ENCODE data around the gene IFNA1.
"Not testable (repeated sequence)": the region's sequence is repeated elsewhere in the genome, so short reads cannot be mapped to it uniquely, and the experiment has no call there.

IFNA1 gene

DNA sequence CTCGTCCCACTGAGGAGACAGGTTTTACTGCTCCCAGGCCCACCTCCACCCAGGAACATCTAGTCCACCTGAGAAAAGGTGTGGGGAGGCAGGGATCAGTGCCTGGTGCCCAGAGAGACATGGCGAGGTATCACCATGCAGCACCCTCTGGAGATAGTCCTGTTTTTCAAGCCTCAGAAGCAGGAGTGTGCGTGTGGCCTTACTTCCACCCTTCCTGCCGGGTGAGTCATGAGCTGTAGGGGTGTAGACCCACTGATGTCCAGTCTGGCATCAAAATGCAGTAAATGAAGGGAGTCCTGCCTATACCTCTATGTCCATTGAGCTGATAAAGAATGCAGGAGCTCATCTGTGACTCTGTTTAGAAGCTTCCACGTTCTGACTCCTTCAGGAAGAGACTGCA is 9.1 kb downstream of the IFNA1 start:
- not testable (repeated sequence) for DNase-seq

DNA sequence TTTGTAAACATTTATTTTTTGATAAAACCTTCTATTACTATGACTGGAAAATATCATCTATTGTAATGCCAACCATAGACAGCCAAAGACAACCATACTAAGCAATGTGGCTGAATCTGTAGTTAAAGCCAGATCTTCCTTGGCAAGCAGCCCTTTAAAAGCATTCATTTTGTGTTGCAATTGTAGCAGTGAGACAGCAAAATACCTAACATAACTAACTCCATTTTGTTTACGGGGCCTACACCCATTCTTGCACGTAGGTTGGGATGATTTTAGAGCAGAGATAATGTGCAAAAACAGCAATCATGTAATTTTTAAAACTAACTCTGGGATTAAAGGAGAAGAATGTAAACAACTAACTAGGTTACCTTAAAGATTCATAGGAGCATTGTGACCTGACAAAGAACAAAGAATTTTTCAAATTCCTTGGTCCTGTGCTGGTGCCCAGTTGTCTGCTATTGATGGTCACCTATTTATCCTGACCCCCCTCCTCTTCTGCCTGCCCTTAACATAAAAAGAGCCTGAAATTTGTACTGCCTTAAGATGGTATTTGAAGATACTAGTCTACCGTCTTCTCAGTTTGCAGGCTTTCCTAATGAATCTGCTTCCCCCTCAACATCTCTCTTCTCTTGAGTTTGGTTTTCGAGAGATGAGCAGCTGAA is 10.6 kb downstream of the IFNA1 start:
- no peak for DNase-seq

DNA sequence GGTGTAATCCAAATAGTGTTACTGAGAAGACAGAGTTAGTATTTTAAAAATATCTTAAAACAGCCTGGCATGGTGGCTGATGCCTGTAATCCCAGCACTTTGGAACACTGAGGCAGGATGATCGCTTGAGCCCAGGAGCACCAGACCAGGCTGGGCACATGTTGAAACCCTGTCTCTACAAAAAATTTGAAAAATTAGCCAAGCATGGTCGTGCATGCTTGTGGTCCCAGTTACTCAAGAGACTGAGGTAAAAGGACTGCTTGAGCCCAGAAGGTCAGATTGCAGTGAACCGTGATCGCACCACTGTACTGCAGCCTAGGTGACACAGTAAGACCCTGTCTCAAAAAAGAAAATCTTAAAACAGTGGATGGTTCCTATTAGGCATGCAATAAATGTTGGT is 12.4 kb downstream of the IFNA1 start:
- DNase-seq = no peak

DNA sequence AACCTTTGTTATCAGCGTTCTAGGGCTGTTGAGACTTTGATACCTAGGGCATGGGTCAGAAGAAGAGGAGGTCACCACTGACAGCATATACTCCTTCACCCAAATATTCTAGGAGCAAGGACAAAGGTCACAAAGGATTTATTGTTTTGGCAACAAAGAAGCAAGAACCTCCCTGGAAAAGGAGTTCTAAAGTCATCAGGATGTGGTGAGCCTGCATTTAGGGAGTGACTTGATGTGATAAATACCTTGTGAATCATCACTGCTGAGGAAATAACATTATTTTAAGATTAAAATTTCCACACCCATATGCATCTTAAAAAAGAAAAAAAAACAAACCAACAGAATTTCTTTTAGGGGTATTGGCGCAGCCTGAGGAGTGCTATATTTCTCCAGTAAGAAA is 13.9 kb downstream of the IFNA1 start:
- no peak for DNase-seq

DNA sequence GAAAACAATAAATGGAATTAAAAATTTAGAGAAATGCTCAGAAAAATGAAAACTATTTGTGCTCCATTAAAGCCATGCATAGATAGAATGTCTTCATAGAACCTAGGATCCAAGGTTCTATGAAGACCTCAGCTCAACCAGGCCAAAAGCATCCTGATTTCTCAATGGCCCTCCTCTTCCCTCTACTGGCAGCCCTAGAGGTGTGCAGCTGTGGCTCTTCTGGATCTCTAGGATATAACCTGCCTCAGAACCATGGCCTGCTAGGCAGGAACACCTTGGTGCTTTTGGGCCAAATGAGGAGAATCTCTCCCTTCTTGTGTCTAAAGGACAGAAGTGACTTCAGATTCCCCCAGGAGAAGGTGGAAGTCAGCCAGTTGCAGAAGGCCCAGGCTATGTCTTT is 15.1 kb downstream of the IFNA1 start:
- no peak for DNase-seq

DNA sequence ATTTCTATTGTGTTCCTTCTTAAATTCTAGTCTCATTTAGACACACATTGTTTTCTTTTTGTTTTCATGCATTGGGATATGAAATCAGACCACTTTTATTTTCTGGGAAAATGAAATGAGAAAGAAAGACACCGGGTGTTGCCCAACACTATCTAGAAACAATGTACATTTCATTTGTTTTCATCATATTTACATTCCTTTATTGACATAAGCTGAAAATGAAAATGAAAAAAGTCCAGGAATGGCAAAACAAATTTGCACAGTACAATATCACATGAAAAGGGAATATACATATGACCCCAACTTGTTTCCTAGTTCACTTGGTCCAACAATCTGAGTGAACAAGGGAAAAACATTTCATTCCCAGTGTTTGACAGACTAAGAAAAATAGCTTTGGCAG is 21.1 kb downstream of the IFNA1 start:
- no peak for DNase-seq

DNA sequence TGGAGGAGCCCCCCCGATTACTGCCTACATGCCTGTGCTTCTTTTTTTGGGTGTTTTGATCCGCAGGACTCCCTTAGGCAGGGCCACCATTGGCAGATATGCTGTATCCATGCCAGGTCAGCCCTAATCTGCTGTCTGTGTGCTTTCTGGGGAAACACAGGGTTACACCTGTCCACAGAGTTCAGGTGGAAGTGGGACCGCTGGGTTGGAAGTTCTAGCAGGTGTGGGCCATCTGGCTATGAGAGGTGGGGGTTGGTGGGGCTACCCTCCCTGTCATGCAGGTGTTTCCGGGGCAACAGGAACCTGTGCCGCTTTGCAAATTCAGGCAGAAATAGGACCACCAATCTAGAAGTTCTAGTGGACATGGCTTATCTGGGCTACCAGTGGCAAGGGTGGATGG is 24.9 kb downstream of the IFNA1 start:
- DNase-seq = no peak

DNA sequence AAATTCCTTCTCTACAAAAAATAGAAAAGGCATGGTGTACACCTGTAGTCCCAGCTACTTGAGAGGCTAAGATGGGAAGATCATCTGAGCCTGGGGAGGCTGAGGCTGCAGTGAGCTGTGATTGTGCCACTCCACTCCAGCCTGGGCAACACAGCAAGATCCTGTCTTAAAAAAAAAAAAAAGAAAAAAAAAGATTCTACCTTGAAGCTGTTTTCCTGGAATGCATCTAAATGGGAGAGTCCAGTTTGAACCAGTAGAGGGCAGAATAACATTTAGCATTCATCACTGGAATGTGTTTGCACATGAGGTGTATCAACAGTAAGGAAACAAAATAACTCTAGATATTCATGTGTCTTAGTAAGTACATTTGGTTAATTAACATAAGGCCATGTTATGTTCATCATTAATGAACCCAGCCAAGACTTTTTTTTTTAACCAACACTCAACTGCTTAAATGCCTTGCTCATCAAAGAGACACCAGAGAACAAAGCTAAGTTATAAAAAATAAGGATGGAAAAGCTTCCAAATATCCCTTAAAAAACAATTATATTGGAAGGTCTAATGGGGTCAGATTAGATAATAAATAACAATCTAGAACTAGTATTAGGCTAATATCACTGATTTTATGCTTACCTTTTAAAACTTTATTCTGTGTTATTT is 25.8 kb downstream of the IFNA1 start:
- no peak for DNase-seq

DNA sequence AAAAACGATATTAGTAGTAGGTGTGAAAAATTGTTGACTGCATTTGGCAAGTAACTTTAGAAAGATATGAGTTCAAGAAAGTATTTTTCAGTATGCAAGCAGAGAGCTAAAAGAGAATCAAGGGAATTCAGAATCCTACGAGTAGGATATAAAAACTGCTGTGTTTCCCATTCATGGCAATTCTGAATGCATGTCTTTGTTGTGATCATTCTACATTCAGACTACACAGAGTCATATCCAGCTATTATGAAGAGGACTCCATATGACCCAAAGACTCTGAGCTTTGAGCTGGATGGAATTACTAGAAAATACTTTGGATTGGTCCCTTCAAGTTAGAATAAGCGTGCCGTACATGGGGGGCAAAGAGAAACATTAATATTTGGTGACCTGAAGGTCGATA is 29.9 kb downstream of the IFNA1 start:
- DNase-seq = no peak

DNA sequence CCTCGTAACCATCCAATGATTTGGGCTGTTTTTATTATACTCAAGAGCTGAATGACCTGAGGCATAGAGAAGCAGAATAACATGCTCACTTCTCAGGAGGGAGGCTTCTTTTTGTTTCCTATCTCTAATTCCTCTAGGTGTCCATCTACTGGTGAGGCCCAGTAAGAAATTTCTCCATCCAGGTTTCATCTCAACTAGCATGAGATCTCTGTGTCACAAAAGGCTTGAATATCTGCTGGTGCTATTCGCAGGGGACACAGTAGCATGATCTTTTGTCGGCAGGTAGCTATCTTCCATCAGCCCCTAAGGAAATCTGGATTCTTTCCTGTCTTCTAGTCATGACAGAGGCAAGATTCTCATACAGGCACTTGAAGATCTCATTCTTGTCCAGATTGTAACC is 33.0 kb downstream of the IFNA1 start:
- no peak for DNase-seq

DNA sequence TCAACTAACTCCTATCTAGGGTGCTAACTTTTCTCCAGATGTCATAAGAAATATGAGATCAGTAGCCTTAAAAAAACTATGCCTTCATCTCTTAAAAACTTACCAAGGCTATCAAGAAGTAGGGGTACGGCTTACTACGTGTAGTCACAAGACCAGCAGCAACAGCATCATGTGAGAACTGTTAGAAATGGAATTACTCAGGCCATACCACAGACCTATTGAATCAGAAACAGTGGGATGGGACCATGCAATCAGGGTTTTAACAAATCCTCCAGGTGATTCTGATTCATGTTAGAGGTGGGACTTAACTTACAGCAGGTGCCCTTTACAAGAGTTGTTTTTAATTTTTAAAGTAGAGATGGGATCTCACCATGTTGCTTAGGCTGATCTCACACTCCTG is 37.2 kb downstream of the IFNA1 start:
- DNase-seq = no peak

DNA sequence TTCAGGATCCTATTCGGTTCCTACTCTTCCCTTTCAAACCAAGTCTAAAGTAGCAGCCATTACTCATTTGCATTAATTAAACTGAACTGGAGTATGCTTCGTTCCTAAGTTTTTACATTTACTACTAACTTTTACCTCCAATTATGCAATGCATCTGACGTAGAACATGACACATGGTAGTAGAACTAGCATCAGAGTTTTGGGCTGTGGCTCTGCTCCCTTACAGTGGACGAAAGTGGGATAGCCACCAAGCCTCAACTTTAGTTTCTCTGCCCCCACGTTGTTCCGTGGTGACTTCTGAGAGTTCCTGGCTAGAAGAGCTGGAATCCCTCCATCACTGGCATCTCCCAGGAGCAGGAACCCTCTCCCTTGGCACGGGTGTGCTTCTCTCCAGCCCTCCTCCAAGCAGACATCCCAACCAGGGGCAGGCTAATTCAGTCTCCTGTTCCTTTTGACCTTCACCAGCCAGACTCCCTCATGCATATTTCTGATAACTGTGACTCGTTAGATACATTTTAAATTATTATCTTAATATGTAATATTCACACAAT is 39.0 kb downstream of the IFNA1 start:
- no peak for DNase-seq

DNA sequence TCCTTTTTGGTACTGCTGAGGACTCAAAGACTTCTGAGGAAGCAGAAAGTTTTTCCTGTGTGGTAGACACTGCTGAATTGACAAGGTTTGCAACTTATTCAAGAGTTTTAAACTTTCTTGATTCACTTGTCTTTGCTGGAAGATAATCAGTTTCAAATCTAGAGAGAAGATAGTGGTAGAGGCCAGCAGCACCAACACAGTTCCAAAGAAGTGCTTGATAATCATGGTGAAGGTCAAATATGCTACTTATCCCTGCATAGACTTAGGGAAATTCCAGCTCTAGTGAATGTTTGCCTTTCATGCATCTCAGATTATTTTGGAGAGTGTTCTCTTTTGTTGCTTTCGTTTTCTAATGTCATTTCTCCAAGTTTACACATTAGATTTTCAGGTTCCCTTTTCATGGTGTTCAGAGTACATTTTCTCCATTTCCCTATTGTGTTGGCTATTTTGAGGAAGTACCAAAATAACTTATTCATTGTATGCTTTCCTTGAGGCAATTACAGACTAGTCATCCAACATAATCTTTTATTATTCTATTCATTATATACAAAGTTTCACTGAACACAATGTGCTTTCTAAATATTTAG is 41.3 kb downstream of the IFNA1 start:
- no peak for DNase-seq

DNA sequence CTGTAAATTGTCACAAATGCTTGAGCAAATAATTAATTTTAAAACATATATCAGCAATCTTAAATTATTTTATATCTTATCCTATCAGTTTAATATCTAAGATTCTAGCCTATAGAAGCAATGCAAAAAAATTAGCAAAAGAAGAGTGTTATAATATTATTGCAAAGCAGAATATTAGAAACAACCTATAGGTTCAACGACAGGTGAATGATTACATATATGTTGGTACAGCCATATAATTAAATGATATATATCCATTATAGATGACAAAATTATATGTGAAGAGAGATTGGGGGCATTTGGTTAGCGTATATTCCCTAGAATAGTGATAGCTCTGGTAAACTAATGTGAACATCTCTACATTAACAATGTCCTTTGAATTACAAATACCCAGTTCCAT is 42.0 kb downstream of the IFNA1 start, which contains the start of gene IFNE:
Gene IFNE, minus strand, starts transcription at position 101 of the 400 bp plus-strand sequence. CDS start 619 bp downstream, outside the sequence.
- no peak for DNase-seq
